HG02970 (cell line): Measurements from ENCODE around the gene MYO18A.

Experiments
- ATAC-seq: cut with Tn5 transposase; IDR thresholded peaks from one replicate; pipeline ENCODE4 v1.9.1; 2021; ENCODE audit warnings: mild to moderate bottlenecking, moderate library complexity, moderate number of reproducible peaks; ENCODE audit not compliant: unreplicated experiment, low FRiP score

The MYO18A gene

DNA sequence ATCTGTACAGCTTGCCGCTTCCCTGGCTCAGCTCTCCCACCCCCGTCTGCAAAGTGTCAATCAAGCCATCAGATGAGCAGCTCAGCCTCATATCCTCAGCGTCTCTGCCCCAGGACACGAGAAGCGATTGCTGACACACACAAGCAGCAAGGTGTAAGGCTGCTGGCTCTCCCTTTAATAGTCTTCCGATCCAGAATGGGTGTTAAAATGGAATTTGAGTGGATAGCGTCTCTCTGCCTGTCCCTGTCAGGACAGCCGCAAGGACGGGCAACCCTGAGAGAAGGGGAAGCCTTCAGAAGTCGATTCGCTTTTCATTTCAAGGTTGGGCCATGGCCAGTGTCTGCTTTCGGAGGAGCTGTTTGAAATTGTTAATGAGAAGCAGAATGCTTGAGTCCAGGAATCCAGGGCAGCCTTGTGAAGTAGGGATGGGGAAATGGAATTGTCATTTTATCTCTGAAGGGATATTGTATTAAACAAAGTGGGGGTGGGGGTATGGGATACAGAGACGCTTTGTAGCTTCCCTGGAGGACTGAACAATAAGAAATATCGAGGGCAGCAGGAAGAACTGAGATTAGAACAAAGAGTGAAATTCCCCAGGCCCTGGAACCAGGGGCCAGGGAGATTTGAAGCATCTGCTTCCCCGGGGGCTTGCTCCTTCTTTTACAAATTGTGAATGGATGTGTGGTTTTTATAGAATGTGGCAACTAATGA is 142.0 kb downstream of the MYO18A start:
- ATAC-seq, result no peak

DNA sequence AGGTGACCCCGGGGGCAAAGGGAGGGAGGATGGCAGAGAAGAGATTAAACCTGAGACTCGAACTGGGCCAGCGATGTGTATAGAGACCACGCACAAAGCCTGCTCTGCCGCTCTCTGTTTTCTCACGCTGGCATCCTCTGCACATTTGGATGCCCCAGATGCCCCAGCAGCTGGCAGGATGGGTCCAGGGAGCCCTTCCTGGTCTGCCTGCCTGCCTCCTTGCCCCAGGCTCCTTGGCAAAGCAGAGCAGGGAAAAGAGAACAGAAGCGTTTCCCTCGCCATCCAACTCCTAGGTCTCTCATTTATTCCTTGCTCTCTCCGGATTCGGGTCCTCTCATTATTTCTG is 142.5 kb downstream of the MYO18A start:
- ATAC-seq, result no peak

DNA sequence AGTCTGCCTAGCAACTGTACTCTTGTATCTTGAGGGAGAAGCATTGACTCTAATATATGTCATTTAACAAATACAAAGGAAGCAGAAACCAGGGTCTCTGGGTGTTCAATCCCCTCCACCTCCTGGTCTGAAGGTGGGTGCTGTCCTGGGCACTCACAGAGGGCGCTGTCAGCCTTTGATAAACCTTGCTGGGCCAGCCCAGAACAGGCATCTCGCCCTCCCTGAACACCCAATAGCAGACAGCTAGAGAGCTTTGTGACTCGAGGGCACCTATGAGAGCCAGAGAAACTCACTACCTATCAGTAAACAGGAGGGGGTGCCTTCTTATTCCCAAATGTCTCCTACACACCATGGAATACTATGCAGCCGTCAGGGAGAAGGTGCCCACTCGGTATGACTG is 143.6 kb downstream of the MYO18A start:
- ATAC-seq, result no peak

DNA sequence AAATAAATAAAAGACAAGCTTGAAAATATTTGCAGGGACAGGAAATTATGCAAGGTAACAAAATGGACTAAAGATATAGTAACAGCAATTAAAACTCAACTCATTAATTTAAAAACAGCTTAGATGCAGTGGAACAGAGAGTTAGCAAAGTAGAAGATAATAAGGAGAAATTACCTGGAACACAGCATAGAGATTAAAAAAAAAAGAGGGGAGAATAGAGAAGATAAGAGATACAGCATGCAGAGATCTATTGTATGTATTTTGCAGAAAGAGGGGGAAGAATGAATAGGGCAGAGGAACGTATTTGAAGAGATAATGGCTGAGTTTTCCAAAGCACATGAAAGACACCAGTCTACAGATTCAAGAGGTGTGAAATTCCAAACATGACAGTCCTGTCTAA is 145.7 kb downstream of the MYO18A start:
- no peak for ATAC-seq

DNA sequence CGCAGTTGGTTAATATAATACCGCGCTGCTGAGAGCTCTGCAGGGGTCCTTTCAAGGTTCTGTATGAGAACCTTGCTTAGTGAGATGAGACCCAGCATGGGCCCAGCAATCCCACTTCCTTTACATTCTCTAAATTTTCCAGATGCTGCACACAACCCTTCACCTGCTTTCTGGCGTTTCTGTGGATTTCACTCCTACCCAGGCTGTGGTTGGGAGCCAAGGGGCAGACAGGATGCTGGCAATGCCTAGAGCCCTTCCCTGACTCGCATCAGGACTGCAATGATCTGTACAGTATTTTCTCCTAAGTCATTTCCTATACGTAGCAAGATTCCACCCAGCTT is 147.4 kb downstream of the MYO18A start:
- ATAC-seq, result no peak

DNA sequence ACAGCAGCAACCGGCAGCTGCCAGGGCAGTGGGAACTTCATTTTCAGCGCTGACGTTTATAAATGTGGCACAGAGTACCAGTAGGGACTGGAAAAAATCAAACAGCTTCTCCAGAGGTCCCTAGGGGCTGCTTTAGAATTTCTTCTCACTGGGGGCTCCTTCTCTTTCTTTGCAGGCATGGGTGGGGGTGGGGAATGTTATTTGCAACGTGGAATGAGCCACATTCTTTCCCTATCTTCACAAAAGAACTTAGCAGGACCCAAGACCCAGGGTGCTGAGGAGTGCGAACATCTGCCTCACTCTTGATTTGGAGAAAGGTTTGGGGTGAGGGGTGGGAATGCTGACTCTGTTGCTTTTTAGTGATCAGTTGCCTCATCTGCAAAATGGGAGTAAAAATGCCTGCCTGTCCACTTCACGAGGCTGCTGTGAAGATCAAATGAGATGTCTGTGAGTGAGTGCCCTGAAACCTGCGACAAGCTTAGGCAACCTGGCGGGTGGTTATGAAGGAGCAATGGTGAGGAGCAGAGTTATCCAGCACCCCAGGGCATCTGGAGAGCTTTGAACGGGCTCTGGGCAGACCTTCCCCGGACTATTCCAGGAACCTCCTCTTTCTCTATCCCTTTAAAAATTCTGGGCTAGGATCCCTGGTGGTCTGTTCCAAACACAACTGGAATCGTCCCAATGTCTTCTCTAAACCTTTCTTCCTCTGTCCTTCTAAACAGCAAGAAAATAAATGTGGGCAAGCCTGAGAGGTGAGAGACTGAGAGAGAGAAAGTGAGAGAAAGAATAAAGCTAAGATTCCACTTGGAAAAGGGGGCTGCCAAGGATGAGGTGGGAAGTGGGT is 148.0 kb downstream of the MYO18A start:
- no peak for ATAC-seq

DNA sequence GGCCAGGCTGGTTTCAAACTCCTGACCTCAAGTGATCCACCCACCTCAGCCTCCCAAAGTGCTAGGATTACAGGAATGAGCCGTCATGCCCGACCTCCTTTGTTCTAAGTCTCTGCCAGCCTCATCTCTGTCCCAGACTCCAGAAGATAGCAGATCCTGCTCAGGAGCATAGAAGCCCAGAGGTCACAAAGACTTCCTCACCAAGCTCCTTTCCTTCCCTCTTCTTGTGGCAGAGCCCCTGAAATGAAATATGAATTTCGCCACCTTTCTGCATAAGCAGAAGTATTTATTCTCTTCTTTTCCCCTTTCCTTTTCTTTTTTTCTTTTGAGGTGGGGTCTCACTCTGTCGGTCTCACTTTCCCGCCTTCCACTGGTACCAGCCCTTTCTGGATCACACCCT is 148.7 kb downstream of the MYO18A start:
- ATAC-seq, result no peak

DNA sequence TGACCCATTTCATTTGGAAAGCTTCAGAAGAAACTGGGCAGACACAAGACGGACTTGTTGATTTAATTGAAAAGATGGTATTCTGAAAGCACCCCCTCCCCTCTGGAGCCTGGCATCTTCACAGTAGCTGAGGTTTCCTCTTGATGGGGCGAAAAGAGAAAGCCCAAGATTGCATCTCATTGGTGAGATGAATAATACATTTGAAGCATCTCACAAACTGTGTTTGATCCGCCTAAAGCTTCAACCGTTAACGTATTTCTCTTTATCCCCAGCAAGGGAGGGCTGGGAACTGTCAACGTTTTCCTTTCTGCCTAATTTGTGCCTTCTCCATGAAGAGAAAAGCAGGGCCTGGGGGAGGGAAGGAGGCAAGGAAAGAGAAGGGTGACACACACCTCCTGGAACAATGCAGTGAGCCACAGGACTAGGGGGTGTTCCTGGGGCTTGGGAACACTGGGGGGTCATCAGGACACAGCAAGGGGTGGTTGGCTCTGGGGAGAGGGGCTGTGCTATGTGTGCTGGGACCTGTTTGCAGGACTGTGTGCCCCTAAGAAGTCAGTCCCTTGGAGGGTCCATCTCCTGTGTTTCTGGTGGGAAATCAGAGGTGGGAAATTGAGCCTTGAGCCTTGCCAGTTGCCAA is 155.8 kb downstream of the MYO18A start:
- ATAC-seq, result no peak

DNA sequence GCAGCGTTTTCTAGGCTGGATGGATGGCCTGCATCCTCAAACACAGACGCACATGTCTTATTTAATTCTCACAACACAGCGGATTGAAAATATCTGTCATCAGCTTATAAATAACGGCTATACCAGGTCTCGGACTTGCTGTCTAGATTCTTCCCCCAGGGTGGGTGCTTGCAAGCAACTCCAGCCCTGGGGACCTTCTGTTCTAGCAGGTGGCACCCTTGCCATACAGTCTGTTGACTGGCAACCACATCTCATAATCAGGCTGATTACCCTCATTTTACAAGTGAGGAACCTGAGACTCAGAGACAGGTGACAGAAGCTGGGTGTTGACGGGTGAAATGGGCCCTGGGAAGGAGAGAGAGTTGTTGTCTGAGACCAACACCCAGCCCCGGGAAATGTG is 158.1 kb downstream of the MYO18A start:
- no peak for ATAC-seq

DNA sequence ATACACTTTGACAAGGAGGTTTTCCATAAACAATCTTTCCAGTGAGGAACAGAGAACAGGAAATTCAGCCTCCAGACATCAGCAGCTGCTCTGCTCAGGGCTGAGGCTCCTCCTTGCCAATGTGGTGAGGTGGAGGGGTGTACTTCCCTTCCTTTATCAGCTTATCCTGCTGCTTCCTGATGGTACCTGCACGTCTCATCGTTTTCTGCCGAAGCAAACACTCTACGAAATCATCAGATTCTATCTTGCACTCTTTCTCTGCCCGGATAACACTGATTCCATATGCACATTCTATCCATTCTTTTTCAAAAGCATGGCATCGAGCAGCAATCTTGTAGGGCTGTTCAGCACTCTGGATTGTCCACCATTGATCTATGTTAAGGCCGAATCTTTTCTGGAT is 159.0 kb downstream of the MYO18A start:
- ATAC-seq, result no peak
